Measurements from ENCODE around the gene TNP2. TPM values are rescaled to one million over a fixed set of nuclear protein-coding genes. Genes with fewer than 3 reads are reported as not detected.

The TNP2 gene
- total RNA-seq, 1 experiment from 2014 or later, result not detected

GRCh38 chr16:11258553-11259492, 10.3 kb downstream of the TNP2 start:
- no peak overlapping the region for H2AFZ ChIP-seq (ENCODE audit: low read length)
- no peaks in the 10 kb centered on the region for H3K9me3 ChIP-seq (ENCODE audit: low read length)
- H3K9me2 ChIP-seq (replicated peaks; ENCODE audit: insufficient read depth, low read length), result no peaks in the 10 kb centered on the region
- H4K20me1 ChIP-seq (ENCODE audit: insufficient read depth, low read depth, low read length), result peaks cover under 1% of the 10 kb centered on the region; the same call in 1 of the 2 replicates
- H3K4me1 ChIP-seq (ENCODE audit: low read length), result peaks cover 37% of the 10 kb centered on the region
- H3K27ac ChIP-seq (ENCODE audit: low read length), result no peak overlapping the region
- H3K9ac ChIP-seq (ENCODE audit: low read length), result no peak overlapping the region; the same call in 1 of the 2 replicates
- no peaks in the 10 kb centered on the region for H3K36me3 ChIP-seq (ENCODE audit: insufficient read depth, low read length)
- peak overlapping the region; percentile 2 for H3K4me2 ChIP-seq (ENCODE audit: low read depth, low read length, poor library complexity, severe bottlenecking)
- H3K4me3 ChIP-seq (ENCODE audit: low read length), result no peak overlapping the region; the same call in 1 of the 2 replicates
- DNase-seq, result no peak
- no peaks in the 10 kb centered on the region for H3K27me3 ChIP-seq (ENCODE audit: low read length)
- H3K79me2 ChIP-seq (ENCODE audit: low read length), result no peaks in the 10 kb centered on the region

GRCh38 chr16:11257131-11257938, 11.8 kb downstream of the TNP2 start:
- no peaks in the 10 kb centered on the region for H3K9me2 ChIP-seq (replicated peaks; ENCODE audit: insufficient read depth, low read length)
- peak overlapping the region; percentile 77; the same call in 1 of the 2 replicates for H3K4me3 ChIP-seq (ENCODE audit: low read length)
- H3K27ac ChIP-seq (ENCODE audit: low read length), result no peak overlapping the region
- H3K9ac ChIP-seq (ENCODE audit: low read length), result peak overlapping the region; percentile 84
- no peaks in the 10 kb centered on the region for H3K79me2 ChIP-seq (ENCODE audit: low read length)
- no peaks in the 10 kb centered on the region for H3K27me3 ChIP-seq (ENCODE audit: low read length)
- H3K9me3 ChIP-seq (ENCODE audit: low read length), result no peaks in the 10 kb centered on the region
- peak overlapping the region; percentile 79 for H3K4me2 ChIP-seq (ENCODE audit: low read depth, low read length, poor library complexity, severe bottlenecking)
- H4K20me1 ChIP-seq (ENCODE audit: insufficient read depth, low read depth, low read length), result peaks cover 8% of the 10 kb centered on the region; the same call in 1 of the 2 replicates
- peak; percentile 83 for DNase-seq
- no peak overlapping the region for H2AFZ ChIP-seq (ENCODE audit: low read length)
- no peaks in the 10 kb centered on the region for H3K36me3 ChIP-seq (ENCODE audit: insufficient read depth, low read length)
- H3K4me1 ChIP-seq (ENCODE audit: low read length), result peaks cover 52% of the 10 kb centered on the region

DNA sequence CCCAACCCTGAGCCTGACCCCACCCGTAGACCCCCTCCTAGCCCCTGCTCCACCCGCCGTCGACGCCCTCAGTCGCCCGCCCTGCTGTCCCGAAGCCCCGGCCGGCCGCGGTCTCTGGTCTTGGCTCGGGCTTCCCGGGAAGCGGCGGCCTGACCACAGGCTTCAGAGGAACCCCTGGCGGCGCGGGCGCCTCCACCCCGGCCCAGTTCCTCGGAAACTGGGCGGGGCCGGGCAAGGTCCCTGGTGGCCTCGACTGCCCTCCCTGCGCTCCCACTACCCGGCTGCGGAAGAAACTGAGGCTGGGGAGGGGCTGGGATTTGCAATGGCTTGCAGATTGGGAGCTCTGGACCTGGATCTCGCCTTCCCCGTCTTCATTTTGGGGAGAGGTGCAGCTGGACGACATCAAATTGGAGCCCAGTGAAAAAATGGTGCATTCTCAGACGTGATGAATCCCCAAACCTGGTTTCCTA, 12.4 kb downstream of the TNP2 start:
- H3K4me1 ChIP-seq (ENCODE audit: low read length), result peaks cover 57% of the 10 kb centered on the region
- H3K4me2 ChIP-seq (ENCODE audit: low read depth, low read length, poor library complexity, severe bottlenecking), result peak overlapping the region; percentile 79
- H3K9me3 ChIP-seq (ENCODE audit: low read length), result no peaks in the 10 kb centered on the region
- H3K9me2 ChIP-seq (replicated peaks; ENCODE audit: insufficient read depth, low read length), result no peaks in the 10 kb centered on the region
- H3K27ac ChIP-seq (ENCODE audit: low read length), result no peak overlapping the region
- peaks cover 8% of the 10 kb centered on the region; the same call in 1 of the 2 replicates for H4K20me1 ChIP-seq (ENCODE audit: insufficient read depth, low read depth, low read length)
- no peaks in the 10 kb centered on the region for H3K79me2 ChIP-seq (ENCODE audit: low read length)
- no peaks in the 10 kb centered on the region for H3K27me3 ChIP-seq (ENCODE audit: low read length)
- DNase-seq, result no peak
- H2AFZ ChIP-seq (ENCODE audit: low read length), result no peak overlapping the region
- H3K4me3 ChIP-seq (ENCODE audit: low read length), result peak overlapping the region; percentile 77
- H3K36me3 ChIP-seq (ENCODE audit: insufficient read depth, low read length), result no peaks in the 10 kb centered on the region
- H3K9ac ChIP-seq (ENCODE audit: low read length), result peak overlapping the region; percentile 84

DNA sequence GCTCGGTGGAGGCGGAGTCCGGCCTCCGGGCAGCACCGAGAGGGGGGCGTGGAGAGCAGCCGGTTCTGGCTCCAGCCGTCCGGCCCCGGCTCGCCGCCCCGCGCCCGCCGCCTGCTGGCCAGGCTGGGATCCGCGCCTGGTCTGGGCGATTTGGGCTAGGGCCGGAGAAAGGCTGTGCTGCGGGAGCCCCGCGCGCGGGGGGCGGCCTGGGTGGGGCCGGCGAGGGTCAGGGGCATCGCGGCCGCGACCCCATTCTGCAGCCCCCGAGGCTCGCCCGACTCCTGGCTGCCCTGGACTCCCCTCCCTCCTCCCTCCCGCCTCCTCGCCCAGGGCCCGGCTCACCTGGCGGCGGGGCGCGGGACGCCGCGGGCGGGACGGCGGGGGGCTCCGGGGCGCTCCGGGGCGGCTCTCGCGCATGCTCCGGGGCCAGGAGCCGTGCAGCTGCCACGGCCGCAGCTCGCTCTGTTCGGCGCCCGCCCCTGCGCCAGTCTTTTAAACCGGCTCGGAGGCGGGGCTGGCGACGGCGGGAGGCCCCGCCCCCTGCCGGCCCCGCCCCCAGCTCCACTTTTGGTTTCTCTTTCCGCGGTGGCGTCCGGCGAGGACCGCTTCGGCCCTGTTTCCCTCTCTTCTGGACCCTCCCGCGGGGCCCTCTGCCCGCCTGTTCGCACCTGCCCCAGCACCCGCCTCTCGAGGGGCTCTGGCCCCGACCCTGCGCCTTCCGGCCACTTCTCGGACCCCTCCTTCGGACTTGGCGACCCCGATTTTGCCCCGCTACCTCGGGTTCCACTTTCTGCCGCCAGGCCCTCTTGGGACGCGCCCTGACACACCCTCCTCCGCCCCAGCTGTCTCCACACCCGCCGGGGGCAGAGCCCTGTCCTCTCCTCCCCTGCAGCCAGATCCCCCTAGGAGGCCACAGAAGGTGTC, 13.1 kb downstream of the TNP2 start, which contains the start of gene SOCS1:
SOCS1 (minus strand) TSS at position 468 of the 924 bp plus-strand sequence. CDS start 726 bp downstream, outside the sequence.
- Histone ChIP-seq H4K20me1 (ENCODE audit: insufficient read depth, low read depth, low read length) (peaks cover 8% of the 10 kb centered on the region; the same call in 1 of the 2 replicates), H3K4me1 (ENCODE audit: low read length) (peaks cover 57% of the 10 kb centered on the region), H3K27ac (ENCODE audit: low read length) (peak within 1 kb of the TSS; percentile 67; the same call in 1 of the 2 replicates), H3K9me2 (replicated peaks; ENCODE audit: insufficient read depth, low read length) (no peaks in the 10 kb centered on the region), H3K27me3 (ENCODE audit: low read length) (no peaks in the 10 kb centered on the region), H3K4me3 (ENCODE audit: low read length) (peak within 1 kb of the TSS; percentile 77), H3K9ac (ENCODE audit: low read length) (peak within 1 kb of the TSS; percentile 84), H2AFZ (ENCODE audit: low read length) (peak within 1 kb of the TSS; percentile 88), H3K79me2 (ENCODE audit: low read length) (no peaks in the 10 kb centered on the region), H3K9me3 (ENCODE audit: low read length) (no peaks in the 10 kb centered on the region), H3K36me3 (ENCODE audit: insufficient read depth, low read length) (no peaks in the 10 kb centered on the region), H3K4me2 (ENCODE audit: low read depth, low read length, poor library complexity, severe bottlenecking) (peak within 1 kb of the TSS; percentile 79)
- DNase-seq, result peak; percentile 94

DNA sequence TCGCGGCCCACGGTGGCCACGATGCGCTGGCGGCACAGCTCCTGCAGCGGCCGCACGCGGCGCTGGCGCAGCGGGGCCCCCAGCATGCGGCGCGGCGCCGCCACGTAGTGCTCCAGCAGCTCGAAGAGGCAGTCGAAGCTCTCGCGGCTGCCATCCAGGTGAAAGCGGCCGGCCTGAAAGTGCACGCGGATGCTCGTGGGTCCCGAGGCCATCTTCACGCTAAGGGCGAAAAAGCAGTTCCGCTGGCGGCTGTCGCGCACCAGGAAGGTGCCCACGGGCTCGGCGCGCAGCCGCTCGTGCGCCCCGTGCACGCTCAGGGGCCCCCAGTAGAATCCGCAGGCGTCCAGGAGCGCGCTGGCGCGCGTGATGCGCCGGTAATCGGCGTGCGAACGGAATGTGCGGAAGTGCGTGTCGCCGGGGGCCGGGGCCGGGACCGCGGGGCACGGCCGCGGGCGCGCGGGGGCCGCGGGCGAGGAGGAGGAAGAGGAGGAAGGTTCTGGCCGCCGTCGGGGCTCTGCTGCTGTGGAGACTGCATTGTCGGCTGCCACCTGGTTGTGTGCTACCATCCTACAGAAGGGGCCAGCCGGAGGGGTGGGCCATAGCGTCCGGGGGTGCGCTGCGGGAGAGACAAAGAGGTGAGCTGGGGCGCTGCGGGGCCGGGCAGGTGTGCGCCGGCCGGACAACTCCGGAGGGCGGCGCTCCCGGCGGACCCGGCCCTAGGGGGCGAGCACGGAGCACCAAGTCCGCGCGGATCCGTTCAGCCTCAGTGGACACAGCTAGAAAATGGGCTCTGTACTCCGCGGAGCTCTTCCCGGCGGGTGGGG, 14.0 kb downstream of the TNP2 start:
- no peaks in the 10 kb centered on the region for H3K36me3 ChIP-seq (ENCODE audit: insufficient read depth, low read length)
- H3K4me3 ChIP-seq (ENCODE audit: low read length), result peak overlapping the region; percentile 77
- H4K20me1 ChIP-seq (ENCODE audit: insufficient read depth, low read depth, low read length), result peaks cover 8% of the 10 kb centered on the region; the same call in 1 of the 2 replicates
- peak overlapping the region; percentile 67; the same call in 1 of the 2 replicates for H3K27ac ChIP-seq (ENCODE audit: low read length)
- peak overlapping the region; percentile 84 for H3K9ac ChIP-seq (ENCODE audit: low read length)
- H3K4me1 ChIP-seq (ENCODE audit: low read length), result peaks cover 61% of the 10 kb centered on the region
- H3K27me3 ChIP-seq (ENCODE audit: low read length), result no peaks in the 10 kb centered on the region
- no peaks in the 10 kb centered on the region for H3K9me2 ChIP-seq (replicated peaks; ENCODE audit: insufficient read depth, low read length)
- H3K9me3 ChIP-seq (ENCODE audit: low read length), result no peaks in the 10 kb centered on the region
- DNase-seq, result peak; percentile 84
- H3K4me2 ChIP-seq (ENCODE audit: low read depth, low read length, poor library complexity, severe bottlenecking), result peak overlapping the region; percentile 79
- H2AFZ ChIP-seq (ENCODE audit: low read length), result peak overlapping the region; percentile 88
- H3K79me2 ChIP-seq (ENCODE audit: low read length), result no peaks in the 10 kb centered on the region

GRCh38 chr16:11253995-11254912, 14.9 kb downstream of the TNP2 start:
- no peaks in the 10 kb centered on the region for H3K79me2 ChIP-seq (ENCODE audit: low read length)
- H3K27me3 ChIP-seq (ENCODE audit: low read length), result no peaks in the 10 kb centered on the region
- no peaks in the 10 kb centered on the region for H3K36me3 ChIP-seq (ENCODE audit: insufficient read depth, low read length)
- peaks cover 8% of the 10 kb centered on the region; the same call in 1 of the 2 replicates for H4K20me1 ChIP-seq (ENCODE audit: insufficient read depth, low read depth, low read length)
- H2AFZ ChIP-seq (ENCODE audit: low read length), result peak overlapping the region; percentile 88
- H3K4me1 ChIP-seq (ENCODE audit: low read length), result peaks cover 64% of the 10 kb centered on the region
- peak overlapping the region; percentile 79 for H3K4me2 ChIP-seq (ENCODE audit: low read depth, low read length, poor library complexity, severe bottlenecking)
- no peaks in the 10 kb centered on the region for H3K9me3 ChIP-seq (ENCODE audit: low read length)
- peak overlapping the region; percentile 67 for H3K27ac ChIP-seq (ENCODE audit: low read length)
- H3K9me2 ChIP-seq (replicated peaks; ENCODE audit: insufficient read depth, low read length), result no peaks in the 10 kb centered on the region
- H3K9ac ChIP-seq (ENCODE audit: low read length), result peak overlapping the region; percentile 84
- DNase-seq, result peak; percentile 83
- peak overlapping the region; percentile 77 for H3K4me3 ChIP-seq (ENCODE audit: low read length)

Measured in Karpas-422 (cell line).